Activated naive CD4-positive, alpha-beta T cell treated with anti-CD3 and anti-CD28 coated beads, Interleukin-2, amount 10 ng/mL, durations not matched to agents 7 days and 5 days (primary cell): Measurements from ENCODE around the gene EHMT2.
"Not testable (repeated sequence)": the region's sequence is repeated elsewhere in the genome, so short reads cannot be mapped to it uniquely, and the experiment has no call there.

ENCODE experiments used
- CTCF ChIA-PET: fragments of 350-600 bp; sonication (Branson Sonifier 250); formaldehyde crosslinking; loops from one replicate; lab custom pipeline; 2021; ENCODE audit warnings: antibody characterized with exemption; lab: Charles Lee
- DNase-seq: peaks from one replicate; pipeline ENCODE4 v3.0.0-alpha.2; 2020
- H3K27ac Mint-ChIP-seq: one replicate; pipeline ENCODE4 v1.8.0; 2021; ENCODE audit warnings: mild to moderate bottlenecking, moderate library complexity, mixed read lengths
- H3K27me3 Mint-ChIP-seq: one replicate; pipeline ENCODE4 v1.8.0; 2021; ENCODE audit warnings: mild to moderate bottlenecking, mixed read lengths
- H3K36me3 Mint-ChIP-seq: one replicate; pipeline ENCODE4 v1.8.0; 2021; ENCODE audit warnings: mixed read lengths
- H3K4me1 Mint-ChIP-seq: one replicate; pipeline ENCODE4 v1.8.0; 2021; ENCODE audit warnings: mixed read lengths
- H3K4me3 Mint-ChIP-seq: one replicate; pipeline ENCODE4 v1.8.0; 2021; ENCODE audit warnings: mild to moderate bottlenecking, moderate library complexity, mixed read lengths
- H3K9me3 Mint-ChIP-seq: one replicate; pipeline ENCODE4 v1.8.0; 2021; ENCODE audit warnings: mixed read lengths

Gene EHMT2

GRCh38 chr6:31897612-31898382, at the start of gene EHMT2:
Gene EHMT2 (minus strand): TSS chr6:31897698. CDS start chr6:31897677, 21 bp downstream.
- CTCF ChIA-PET = interaction anchor here (0.6 to 1.6 kb wide), 6 partner anchors 34 to 1121 kb away, joined by 3 to 6 read pairs (median 3); partner anchors contain the start of gene DXO
- Mint-ChIP-seq H3K4me1 (peaks cover 51% of the 10 kb centered on the region), H3K27ac (peak within 1 kb of the TSS; percentile 95), H3K36me3 (peaks cover 26% of the 10 kb centered on the region), H3K27me3 (peaks cover 6% of the 10 kb centered on the region), H3K9me3 (no peaks in the 10 kb centered on the region), H3K4me3 (peak within 1 kb of the TSS; percentile 96)
- DNase-seq = peak; percentile 90

GRCh38 chr6:31947070-31947675, 49.7 kb upstream of the EHMT2 start:
- CTCF ChIA-PET = no interaction called here
- H3K4me3 Mint-ChIP-seq = no peak overlapping the region
- no peak for DNase-seq
- peaks cover 47% of the 10 kb centered on the region for H3K27me3 Mint-ChIP-seq
- H3K4me1 Mint-ChIP-seq = peaks cover 6% of the 10 kb centered on the region
- H3K36me3 Mint-ChIP-seq = peaks cover 4% of the 10 kb centered on the region
- no peak overlapping the region for H3K27ac Mint-ChIP-seq
- H3K9me3 Mint-ChIP-seq = no peaks in the 10 kb centered on the region

GRCh38 chr6:31946370-31946885, 48.9 kb upstream of the EHMT2 start:
- peaks cover 54% of the 10 kb centered on the region for H3K27me3 Mint-ChIP-seq
- H3K9me3 Mint-ChIP-seq = no peaks in the 10 kb centered on the region
- CTCF ChIA-PET = no interaction called here
- H3K4me3 Mint-ChIP-seq = no peak overlapping the region
- H3K27ac Mint-ChIP-seq = no peak overlapping the region
- peaks cover 4% of the 10 kb centered on the region for H3K36me3 Mint-ChIP-seq
- DNase-seq = no peak
- H3K4me1 Mint-ChIP-seq = peaks cover 6% of the 10 kb centered on the region

- CTCF ChIA-PET = interaction anchor here (0.6 kb wide), 1 partner anchor 9 kb away, joined by 3 read pairs; no protein-coding TSS in a partner anchor
- no peak within 1 kb of the TSS for H3K27ac Mint-ChIP-seq
Measured at GRCh38 chr6:31945507-31946369, 48.2 kb upstream of the EHMT2 start, which contains the start of gene CFB. Gene CFB (plus strand): TSS chr6:31946095. CDS start chr6:31946222, 127 bp downstream.

GRCh38 chr6:31945154-31945506, 47.6 kb upstream of the EHMT2 start:
- Mint-ChIP-seq H3K9me3 (no peaks in the 10 kb centered on the region), H3K27ac (no peak overlapping the region), H3K4me1 (peaks cover 6% of the 10 kb centered on the region), H3K27me3 (peaks cover 64% of the 10 kb centered on the region), H3K36me3 (no peaks in the 10 kb centered on the region), H3K4me3 (no peak overlapping the region)
- CTCF ChIA-PET = interaction anchor here (0.6 kb wide), 1 partner anchor 9 kb away, joined by 3 read pairs; no protein-coding TSS in a partner anchor
- no peak for DNase-seq

More at GRCh38 chr6:31945507-31946369, 48.2 kb upstream of the EHMT2 start, which contains the start of gene CFB:
- Mint-ChIP-seq H3K4me3 (no peak within 1 kb of the TSS), H3K9me3 (no peaks in the 10 kb centered on the region), H3K4me1 (peaks cover 6% of the 10 kb centered on the region), H3K27me3 (peaks cover 58% of the 10 kb centered on the region), H3K36me3 (peaks cover under 1% of the 10 kb centered on the region)
- DNase-seq = no peak

GRCh38 chr6:31943742-31944141, 46.2 kb upstream of the EHMT2 start:
- Mint-ChIP-seq H3K9me3 (no peaks in the 10 kb centered on the region), H3K27ac (no peak overlapping the region), H3K4me1 (peaks cover 6% of the 10 kb centered on the region), H3K4me3 (no peak overlapping the region), H3K36me3 (no peaks in the 10 kb centered on the region), H3K27me3 (peaks cover 69% of the 10 kb centered on the region)
- no peak for DNase-seq
- CTCF ChIA-PET = interaction anchor here (0.8 kb wide), 1 partner anchor 26 kb away, joined by 3 read pairs; no protein-coding TSS in a partner anchor

- Mint-ChIP-seq H3K27me3 (peaks cover 60% of the 10 kb centered on the region), H3K36me3 (no peaks in the 10 kb centered on the region), H3K4me1 (peaks cover under 1% of the 10 kb centered on the region), H3K4me3 (no peak overlapping the region), H3K27ac (no peak overlapping the region), H3K9me3 (no peaks in the 10 kb centered on the region)
- DNase-seq = no peak
- CTCF ChIA-PET = interaction anchor here (4.0 kb wide), 1 partner anchor 12 kb away, joined by 18 read pairs; no protein-coding TSS in a partner anchor
Measured at GRCh38 chr6:31940256-31940664, 42.8 kb upstream of the EHMT2 start.

GRCh38 chr6:31935823-31936222, 38.3 kb upstream of the EHMT2 start:
- H3K36me3 Mint-ChIP-seq = no peaks in the 10 kb centered on the region
- DNase-seq = no peak
- peaks cover 33% of the 10 kb centered on the region for H3K27me3 Mint-ChIP-seq
- H3K27ac Mint-ChIP-seq = no peak overlapping the region
- H3K4me3 Mint-ChIP-seq = no peak overlapping the region
- H3K4me1 Mint-ChIP-seq = no peaks in the 10 kb centered on the region
- CTCF ChIA-PET = no interaction called here
- no peaks in the 10 kb centered on the region for H3K9me3 Mint-ChIP-seq

GRCh38 chr6:31935021-31935420, 37.5 kb upstream of the EHMT2 start:
- H3K4me3 Mint-ChIP-seq = no peak overlapping the region
- DNase-seq = no peak
- H3K4me1 Mint-ChIP-seq = no peaks in the 10 kb centered on the region
- CTCF ChIA-PET = no interaction called here
- H3K27me3 Mint-ChIP-seq = peaks cover 25% of the 10 kb centered on the region
- no peaks in the 10 kb centered on the region for H3K36me3 Mint-ChIP-seq
- H3K9me3 Mint-ChIP-seq = no peaks in the 10 kb centered on the region
- no peak overlapping the region for H3K27ac Mint-ChIP-seq

- CTCF ChIA-PET = no interaction called here
- peaks cover 21% of the 10 kb centered on the region for H3K27me3 Mint-ChIP-seq
- H3K36me3 Mint-ChIP-seq = no peaks in the 10 kb centered on the region
- no peak overlapping the region for H3K27ac Mint-ChIP-seq
- no peaks in the 10 kb centered on the region for H3K4me1 Mint-ChIP-seq
- H3K9me3 Mint-ChIP-seq = no peaks in the 10 kb centered on the region
- no peak overlapping the region for H3K4me3 Mint-ChIP-seq
- DNase-seq = no peak
Measured at GRCh38 chr6:31933537-31933936, 36.0 kb upstream of the EHMT2 start.

- H3K27me3 Mint-ChIP-seq = peaks cover 29% of the 10 kb centered on the region
- H3K9me3 Mint-ChIP-seq, H3K4me1 Mint-ChIP-seq, DNase-seq, H3K27ac Mint-ChIP-seq, H3K36me3 Mint-ChIP-seq, CTCF ChIA-PET, H3K4me3 Mint-ChIP-seq: not testable (repeated sequence)
Measured at GRCh38 chr6:31932137-31932536, 34.6 kb upstream of the EHMT2 start.

GRCh38 chr6:31930962-31931361, 33.5 kb upstream of the EHMT2 start:
- Mint-ChIP-seq H3K4me3 (no peak overlapping the region), H3K27me3 (peaks cover 26% of the 10 kb centered on the region), H3K27ac (no peak overlapping the region), H3K4me1 (no peaks in the 10 kb centered on the region), H3K9me3 (no peaks in the 10 kb centered on the region), H3K36me3 (no peaks in the 10 kb centered on the region)
- CTCF ChIA-PET = no interaction called here
- no peak for DNase-seq

- CTCF ChIA-PET = no interaction called here
- Mint-ChIP-seq H3K36me3 (no peaks in the 10 kb centered on the region), H3K4me3 (no peak overlapping the region), H3K9me3 (no peaks in the 10 kb centered on the region), H3K27me3 (peaks cover 17% of the 10 kb centered on the region), H3K4me1 (no peaks in the 10 kb centered on the region), H3K27ac (no peak overlapping the region)
- no peak for DNase-seq
Measured at GRCh38 chr6:31928672-31928939, 31.1 kb upstream of the EHMT2 start.
